HL-60 (cell line): ENCODE results near the gene ROBO1.

Experiments used
- DNase-seq, 2 experiments: peaks; one replicate each; pipeline ENCODE4 v3.0.0-alpha.2; 2010 to 2020; ENCODE audit warnings: low read depth in 1 of 2, low spot score in 1 of 2
- H3K27ac ChIP-seq: fragments of 250-450 bp; sonication (Bioruptor Pico); replicated peaks from 2 replicates; pipeline ENCODE4 v1.5.1; 2020; ENCODE audit warnings: mild to moderate bottlenecking, moderate library complexity
- H3K27me3 ChIP-seq: fragments of 250-450 bp; sonication (Bioruptor Pico); 2 replicates; pipeline ENCODE4 v1.5.1; 2021; ENCODE audit warnings: mild to moderate bottlenecking, moderate library complexity; ENCODE audit not compliant: insufficient read depth, poor library complexity, severe bottlenecking
- H3K4me3 ChIP-seq: replicated peaks from 2 replicates; pipeline ENCODE4 v1.5.1; 2011; ENCODE audit warnings: mild to moderate bottlenecking, control low read depth, low read length; ENCODE audit not compliant: insufficient read depth
- GABPA ChIP-seq: IDR thresholded peaks from 2 replicates; pipeline ENCODE4 v1.6.1; 2012; ENCODE audit warnings: low read depth
- POLR2AphosphoS5 ChIP-seq: IDR thresholded peaks from 2 replicates; pipeline ENCODE4 v1.6.1; 2012; ENCODE audit warnings: low read depth
- REST ChIP-seq: IDR thresholded peaks from 2 replicates; pipeline ENCODE4 v1.6.1; 2012; ENCODE audit warnings: low read depth; ENCODE audit not compliant: insufficient replicate concordance
- SPI1 ChIP-seq: IDR thresholded peaks from 2 replicates; pipeline ENCODE4 v1.6.1; 2012; ENCODE audit warnings: low read depth, mild to moderate bottlenecking, borderline replicate concordance
- TF ChIP-seq, protein P1 (sequence below): IDR thresholded peaks from one replicate; pipeline ENCODE4 v1.5.1; 2011; ENCODE audit warnings: low read length, control low read depth, inconsistent platforms; ENCODE audit not compliant: insufficient read depth

ROBO1 gene

GRCh38 chr3:78794431-78794830, 973.4 kb downstream of the ROBO1 start:
- Histone ChIP-seq H3K27ac (no peak overlapping the region), H3K4me3 (no peak overlapping the region), H3K27me3 (no peaks in the 10 kb centered on the region)
- DNase-seq = no peak
- TF ChIP-seq REST (no peak), POLR2AphosphoS5 (no peak), SPI1 (no peak)
- TF ChIP-seq, protein P1, sequence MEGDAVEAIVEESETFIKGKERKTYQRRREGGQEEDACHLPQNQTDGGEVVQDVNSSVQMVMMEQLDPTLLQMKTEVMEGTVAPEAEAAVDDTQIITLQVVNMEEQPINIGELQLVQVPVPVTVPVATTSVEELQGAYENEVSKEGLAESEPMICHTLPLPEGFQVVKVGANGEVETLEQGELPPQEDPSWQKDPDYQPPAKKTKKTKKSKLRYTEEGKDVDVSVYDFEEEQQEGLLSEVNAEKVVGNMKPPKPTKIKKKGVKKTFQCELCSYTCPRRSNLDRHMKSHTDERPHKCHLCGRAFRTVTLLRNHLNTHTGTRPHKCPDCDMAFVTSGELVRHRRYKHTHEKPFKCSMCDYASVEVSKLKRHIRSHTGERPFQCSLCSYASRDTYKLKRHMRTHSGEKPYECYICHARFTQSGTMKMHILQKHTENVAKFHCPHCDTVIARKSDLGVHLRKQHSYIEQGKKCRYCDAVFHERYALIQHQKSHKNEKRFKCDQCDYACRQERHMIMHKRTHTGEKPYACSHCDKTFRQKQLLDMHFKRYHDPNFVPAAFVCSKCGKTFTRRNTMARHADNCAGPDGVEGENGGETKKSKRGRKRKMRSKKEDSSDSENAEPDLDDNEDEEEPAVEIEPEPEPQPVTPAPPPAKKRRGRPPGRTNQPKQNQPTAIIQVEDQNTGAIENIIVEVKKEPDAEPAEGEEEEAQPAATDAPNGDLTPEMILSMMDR = no peak

DNA sequence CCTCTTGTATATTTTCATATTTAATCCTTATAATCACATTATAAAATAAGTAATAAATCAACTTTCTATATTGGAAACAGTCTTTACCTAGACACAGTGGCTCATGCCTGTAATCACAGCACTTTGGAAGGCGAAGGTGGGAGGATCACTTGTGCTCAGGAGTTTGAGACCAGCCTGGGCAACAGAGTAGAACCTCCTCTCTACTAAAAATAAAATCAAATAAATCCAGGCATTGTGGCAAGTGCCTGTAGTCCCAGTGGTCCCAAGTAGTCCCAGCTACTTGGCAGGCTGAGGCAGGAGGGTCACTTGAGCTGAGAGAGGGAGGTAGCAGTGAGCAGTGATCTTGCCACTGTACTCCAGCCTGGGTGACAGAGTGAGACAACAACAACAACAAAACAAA, 975.1 kb downstream of the ROBO1 start:
- DNase-seq = no peak
- TF ChIP-seq, protein P1 = no peak
- TF ChIP-seq SPI1 = no peak
- TF ChIP-seq REST = no peak
- TF ChIP-seq GABPA = no peak
- TF ChIP-seq POLR2AphosphoS5 = no peak
- Histone ChIP-seq H3K27me3 (no peaks in the 10 kb centered on the region), H3K27ac (no peak overlapping the region), H3K4me3 (no peak overlapping the region)

GRCh38 chr3:78792212-78792611, 975.6 kb downstream of the ROBO1 start:
- no peaks in the 10 kb centered on the region for H3K27me3 ChIP-seq
- TF ChIP-seq SPI1 = no peak
- no peak for TF ChIP-seq REST
- TF ChIP-seq, protein P1 = no peak
- no peak for TF ChIP-seq GABPA
- TF ChIP-seq POLR2AphosphoS5 = no peak
- H3K27ac ChIP-seq = no peak overlapping the region
- no peak for DNase-seq
- H3K4me3 ChIP-seq = no peak overlapping the region
